ENCODE results near the gene PIEZO1. TPM values are rescaled to one million over a fixed set of nuclear protein-coding genes. Genes with fewer than 3 reads are reported as not detected.

Gene PIEZO1
- total RNA-seq, 4 donors from 2014 or later, result 101 to 364 (median 121) TPM

GRCh38 chr16:88697116-88697830 lies 87.7 kb downstream of the PIEZO1 start:
- TF ChIP-seq, protein P1, sequence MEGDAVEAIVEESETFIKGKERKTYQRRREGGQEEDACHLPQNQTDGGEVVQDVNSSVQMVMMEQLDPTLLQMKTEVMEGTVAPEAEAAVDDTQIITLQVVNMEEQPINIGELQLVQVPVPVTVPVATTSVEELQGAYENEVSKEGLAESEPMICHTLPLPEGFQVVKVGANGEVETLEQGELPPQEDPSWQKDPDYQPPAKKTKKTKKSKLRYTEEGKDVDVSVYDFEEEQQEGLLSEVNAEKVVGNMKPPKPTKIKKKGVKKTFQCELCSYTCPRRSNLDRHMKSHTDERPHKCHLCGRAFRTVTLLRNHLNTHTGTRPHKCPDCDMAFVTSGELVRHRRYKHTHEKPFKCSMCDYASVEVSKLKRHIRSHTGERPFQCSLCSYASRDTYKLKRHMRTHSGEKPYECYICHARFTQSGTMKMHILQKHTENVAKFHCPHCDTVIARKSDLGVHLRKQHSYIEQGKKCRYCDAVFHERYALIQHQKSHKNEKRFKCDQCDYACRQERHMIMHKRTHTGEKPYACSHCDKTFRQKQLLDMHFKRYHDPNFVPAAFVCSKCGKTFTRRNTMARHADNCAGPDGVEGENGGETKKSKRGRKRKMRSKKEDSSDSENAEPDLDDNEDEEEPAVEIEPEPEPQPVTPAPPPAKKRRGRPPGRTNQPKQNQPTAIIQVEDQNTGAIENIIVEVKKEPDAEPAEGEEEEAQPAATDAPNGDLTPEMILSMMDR (IDR thresholded peaks at IDR 0.05; ENCODE audit: low read depth), result no peak

DNA sequence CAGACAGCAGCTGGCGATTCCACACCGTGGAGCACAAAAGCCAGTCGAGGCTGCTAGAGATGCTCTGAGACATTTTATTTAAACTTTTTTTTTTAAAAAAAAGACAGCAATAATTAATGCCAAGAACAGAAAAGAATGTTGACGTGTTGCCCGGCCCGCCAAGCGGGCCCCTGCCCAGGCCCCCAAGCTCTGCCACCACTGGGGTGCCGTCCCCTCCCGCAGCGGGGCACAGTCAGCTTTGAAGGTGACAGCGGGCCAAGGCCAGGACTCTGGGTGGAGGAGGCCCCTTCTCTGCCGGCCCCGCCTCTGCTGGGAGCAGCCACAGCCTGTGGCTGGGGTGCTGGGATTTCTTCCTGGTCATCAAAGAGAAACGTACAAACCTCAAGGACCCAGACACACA lies 88.6 kb downstream of the PIEZO1 start:
- TF ChIP-seq, protein P1 (IDR thresholded peaks at IDR 0.05; ENCODE audit: low read depth), result no peak

DNA sequence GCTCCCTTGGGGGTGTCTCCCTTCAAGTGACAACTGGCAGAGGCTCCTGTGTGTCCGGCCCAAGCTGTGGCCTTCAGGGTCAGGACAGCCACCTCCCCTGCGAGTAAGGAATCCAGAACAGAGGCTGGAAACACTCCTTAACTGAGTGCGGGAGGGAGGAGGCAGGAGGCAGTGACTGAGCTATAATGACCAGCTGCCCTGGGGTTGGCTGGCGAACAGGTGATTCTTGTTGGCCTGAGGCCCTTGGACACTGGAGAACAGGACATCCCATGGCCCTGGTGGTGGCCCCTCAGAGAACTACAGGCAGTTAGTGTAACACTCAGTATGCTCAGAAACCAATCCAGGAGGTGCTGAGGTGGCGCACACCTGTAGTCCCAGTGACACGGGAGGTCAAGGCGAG lies 89.3 kb downstream of the PIEZO1 start:
- TF ChIP-seq, protein P1 (IDR thresholded peaks at IDR 0.05; ENCODE audit: low read depth), result no peak

GRCh38 chr16:88695218-88695617 lies 89.8 kb downstream of the PIEZO1 start:
- TF ChIP-seq, protein P1 (IDR thresholded peaks at IDR 0.05; ENCODE audit: low read depth), result no peak

DNA sequence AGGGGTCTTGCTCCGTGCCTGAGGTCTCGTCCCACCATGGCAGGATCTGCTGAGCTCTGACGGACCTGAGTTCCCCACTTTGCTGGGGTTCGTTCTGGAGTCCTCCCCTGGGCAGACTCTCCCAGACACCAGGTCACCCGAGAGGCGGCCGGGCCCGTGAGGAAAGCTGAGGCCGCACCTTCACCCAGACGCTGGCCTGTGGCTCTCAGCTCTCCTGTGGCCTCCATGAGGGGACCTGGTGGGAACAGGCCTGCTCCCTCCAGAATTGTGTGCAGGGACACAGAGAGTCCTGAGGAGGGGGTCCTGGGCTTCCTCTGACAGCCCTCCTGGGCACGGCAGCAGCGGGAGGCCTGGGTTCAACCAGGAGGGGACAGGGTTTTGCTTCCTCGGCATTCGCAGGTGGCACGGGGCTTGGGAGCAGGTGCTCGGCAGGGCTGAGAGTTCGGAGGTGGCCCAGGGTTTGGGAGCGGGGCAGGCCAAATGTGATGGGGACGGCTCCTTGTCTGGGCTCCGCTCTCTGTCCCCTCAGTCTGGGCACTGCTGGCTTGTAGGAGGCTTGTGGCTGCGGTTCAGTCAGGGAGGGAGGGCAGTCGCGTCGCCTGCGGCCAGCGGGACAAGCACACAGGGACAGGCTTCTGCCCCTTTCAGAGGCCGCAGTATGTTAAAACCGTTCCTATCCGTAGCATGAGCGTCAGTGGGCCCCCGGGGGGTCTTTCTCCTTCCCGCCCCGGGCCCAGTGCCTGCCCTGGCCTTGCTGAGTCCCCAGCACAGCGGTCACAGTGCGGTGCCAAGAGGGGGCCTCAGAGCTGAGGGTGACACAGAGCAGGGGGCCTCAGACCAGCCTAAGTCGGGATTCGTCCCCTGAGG lies 90.6 kb downstream of the PIEZO1 start:
- TF ChIP-seq, protein P1 (IDR thresholded peaks at IDR 0.05; ENCODE audit: low read depth), result no peak

GRCh38 chr16:88693420-88694177 lies 91.4 kb downstream of the PIEZO1 start:
- TF ChIP-seq, protein P1 (IDR thresholded peaks at IDR 0.05; ENCODE audit: low read depth), result no peak

Data from subcutaneous adipose tissue (tissue), 4 donors.